Loucy (cell line): ENCODE results near the gene DLGAP4.

Source experiments
- EZH2phosphoT487 ChIP-seq: fragments of 200-600 bp; IDR thresholded peaks from 2 replicates; pipeline ENCODE4 v1.6.1; 2018; ENCODE audit warnings: antibody characterized with exemption, mild to moderate bottlenecking, moderate library complexity, borderline replicate concordance
- TF ChIP-seq, protein P1 (sequence below): fragments of 200-600 bp; sonication (generic); conservative IDR thresholded peaks from 2 replicates; pipeline ENCODE4 v1.5.1; 2014; ENCODE audit warnings: mild to moderate bottlenecking, antibody characterized with exemption, low read length

DNA sequence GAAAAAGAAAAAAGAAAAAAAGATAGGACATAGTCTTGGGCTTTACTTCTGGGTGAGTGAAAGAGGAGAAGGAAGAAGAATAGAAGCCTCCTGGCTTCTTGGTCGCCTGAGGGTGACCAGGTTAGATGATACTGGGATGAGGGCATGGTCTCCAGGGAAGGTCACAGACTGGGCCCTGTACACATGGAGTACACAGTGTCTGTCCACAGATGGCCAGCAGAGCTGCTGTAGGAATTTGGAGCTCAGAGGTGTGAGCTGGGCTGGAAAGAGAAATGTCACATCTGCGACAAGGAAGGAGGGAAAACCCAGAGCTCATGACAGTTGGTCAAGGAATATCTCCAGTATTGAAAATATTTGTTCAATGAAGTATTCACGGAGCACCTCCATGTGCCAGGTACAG lies 56.1 kb downstream of the DLGAP4 start:
- TF ChIP-seq, protein P1, sequence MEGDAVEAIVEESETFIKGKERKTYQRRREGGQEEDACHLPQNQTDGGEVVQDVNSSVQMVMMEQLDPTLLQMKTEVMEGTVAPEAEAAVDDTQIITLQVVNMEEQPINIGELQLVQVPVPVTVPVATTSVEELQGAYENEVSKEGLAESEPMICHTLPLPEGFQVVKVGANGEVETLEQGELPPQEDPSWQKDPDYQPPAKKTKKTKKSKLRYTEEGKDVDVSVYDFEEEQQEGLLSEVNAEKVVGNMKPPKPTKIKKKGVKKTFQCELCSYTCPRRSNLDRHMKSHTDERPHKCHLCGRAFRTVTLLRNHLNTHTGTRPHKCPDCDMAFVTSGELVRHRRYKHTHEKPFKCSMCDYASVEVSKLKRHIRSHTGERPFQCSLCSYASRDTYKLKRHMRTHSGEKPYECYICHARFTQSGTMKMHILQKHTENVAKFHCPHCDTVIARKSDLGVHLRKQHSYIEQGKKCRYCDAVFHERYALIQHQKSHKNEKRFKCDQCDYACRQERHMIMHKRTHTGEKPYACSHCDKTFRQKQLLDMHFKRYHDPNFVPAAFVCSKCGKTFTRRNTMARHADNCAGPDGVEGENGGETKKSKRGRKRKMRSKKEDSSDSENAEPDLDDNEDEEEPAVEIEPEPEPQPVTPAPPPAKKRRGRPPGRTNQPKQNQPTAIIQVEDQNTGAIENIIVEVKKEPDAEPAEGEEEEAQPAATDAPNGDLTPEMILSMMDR = no peak
- TF ChIP-seq EZH2phosphoT487 = no peak
